GM18858 (cell line): ENCODE measurements around the gene RAB15.
"Not testable (repeated sequence)": the region's sequence is repeated elsewhere in the genome, so short reads cannot be mapped to it uniquely, and the experiment has no call there.

Source experiments
- ATAC-seq: cut with Tn5 transposase; IDR thresholded peaks from one replicate; pipeline ENCODE4 v1.9.1; 2021; ENCODE audit not compliant: unreplicated experiment

Gene RAB15

GRCh38 chr14:64914237-64915028, 57.7 kb downstream of the RAB15 start, which contains the start of gene CHURC1:
Gene CHURC1, plus strand, starts transcription at chr14:64914455. Its CDS starts 41 bp downstream, at chr14:64914496.
- ATAC-seq: peak; percentile 98

- ATAC-seq: not testable (repeated sequence)
Observed at GRCh38 chr14:64913477-64913876, 58.7 kb downstream of the RAB15 start.

- no peak for ATAC-seq
Observed at GRCh38 chr14:64912261-64912660, 59.9 kb downstream of the RAB15 start.

- ATAC-seq: no peak
Observed at GRCh38 chr14:64910847-64911495, 61.2 kb downstream of the RAB15 start.

- no peak for ATAC-seq
Observed at GRCh38 chr14:64906022-64906421, 66.1 kb downstream of the RAB15 start.

GRCh38 chr14:64899958-64900357, 72.2 kb downstream of the RAB15 start:
- ATAC-seq: no peak
